GM12874 (cell line): ENCODE measurements around the gene ST8SIA1.

Experiments
- CTCF ChIP-seq: IDR thresholded peaks from 2 replicates; pipeline ENCODE4 v1.5.1; 2011; ENCODE audit warnings: low read depth, mild to moderate bottlenecking, control low read depth, low read length, moderate library complexity; ENCODE audit not compliant: insufficient read depth

The ST8SIA1 gene

GRCh38 chr12:22204391-22204790 lies 130.1 kb downstream of the ST8SIA1 start:
- no peak for TF ChIP-seq CTCF

GRCh38 chr12:22202847-22203246 lies 131.7 kb downstream of the ST8SIA1 start:
- TF ChIP-seq CTCF = no peak

- no peak for TF ChIP-seq CTCF
These were observed 133.4 kb downstream of the ST8SIA1 start for GRCh38 chr12:22201101-22201500.

- TF ChIP-seq CTCF = no peak
These were observed 138.3 kb downstream of the ST8SIA1 start for GRCh38 chr12:22196236-22196635.

- no peak for TF ChIP-seq CTCF
These were observed 143.5 kb downstream of the ST8SIA1 start for GRCh38 chr12:22190969-22191368.

GRCh38 chr12:22188431-22188830 lies 146.1 kb downstream of the ST8SIA1 start:
- no peak for TF ChIP-seq CTCF

GRCh38 chr12:22180705-22181104 lies 153.8 kb downstream of the ST8SIA1 start:
- no peak for TF ChIP-seq CTCF

GRCh38 chr12:22173177-22173576 lies 161.3 kb downstream of the ST8SIA1 start:
- TF ChIP-seq CTCF = no peak
